Measurements from ENCODE around the gene RHBDD3.

The RHBDD3 gene

GRCh38 chr22:29267858-29268510 lies at the start of gene RHBDD3, which contains the start of gene EWSR1:
Gene RHBDD3, minus strand, starts transcription at chr22:29267981. Its CDS starts 2,355 bp downstream, at chr22:29265626.
Gene EWSR1, plus strand, starts transcription at chr22:29268268. Its CDS starts 69 bp downstream, at chr22:29268337.
- peak; percentile 95 to 96 for DNase-seq

- DNase-seq = no peak
Observed at GRCh38 chr22:29316141-29316828, 48.5 kb upstream of the RHBDD3 start.

GRCh38 chr22:29315286-29316140 lies 47.7 kb upstream of the RHBDD3 start, which contains the start of gene RASL10A:
Gene RASL10A, minus strand, starts transcription at chr22:29315697. Its CDS starts 451 bp downstream, at chr22:29315246.
- no peak for DNase-seq

- DNase-seq = no peak
Observed at GRCh38 chr22:29314537-29315285, 46.9 kb upstream of the RHBDD3 start.

GRCh38 chr22:29313576-29314466 lies 46.0 kb upstream of the RHBDD3 start:
- no peak for DNase-seq

GRCh38 chr22:29313126-29313575 lies 45.4 kb upstream of the RHBDD3 start:
- DNase-seq = no peak

GRCh38 chr22:29312218-29313125 lies 44.7 kb upstream of the RHBDD3 start:
- DNase-seq = no peak

- DNase-seq = no peak
Observed at GRCh38 chr22:29311464-29312217, 43.9 kb upstream of the RHBDD3 start.

GRCh38 chr22:29310863-29311339 lies 43.1 kb upstream of the RHBDD3 start:
- peak; percentile 64 to 71 for DNase-seq

GRCh38 chr22:29310065-29310862 lies 42.5 kb upstream of the RHBDD3 start:
- no peak for DNase-seq

- no peak for DNase-seq
Observed at GRCh38 chr22:29309332-29310064, 41.7 kb upstream of the RHBDD3 start.

GRCh38 chr22:29308791-29309262 lies 41.0 kb upstream of the RHBDD3 start:
- DNase-seq = no peak

- no peak for DNase-seq
Observed at GRCh38 chr22:29308148-29308790, 40.5 kb upstream of the RHBDD3 start.

- no peak for DNase-seq
Observed at GRCh38 chr22:29307596-29308147, 39.9 kb upstream of the RHBDD3 start.

- DNase-seq = no peak
Observed at GRCh38 chr22:29306835-29307595, 39.2 kb upstream of the RHBDD3 start.
